HG03039 (cell line): ENCODE data around the gene CAMSAP2.
"Not testable (repeated sequence)": the region's sequence is repeated elsewhere in the genome, so short reads cannot be mapped to it uniquely, and the experiment has no call there.

Source experiments
- ATAC-seq: cut with Tn5 transposase; IDR thresholded peaks from one replicate; pipeline ENCODE4 v1.9.1; 2021; ENCODE audit warnings: mild to moderate bottlenecking, moderate library complexity; ENCODE audit not compliant: unreplicated experiment

CAMSAP2 gene

DNA sequence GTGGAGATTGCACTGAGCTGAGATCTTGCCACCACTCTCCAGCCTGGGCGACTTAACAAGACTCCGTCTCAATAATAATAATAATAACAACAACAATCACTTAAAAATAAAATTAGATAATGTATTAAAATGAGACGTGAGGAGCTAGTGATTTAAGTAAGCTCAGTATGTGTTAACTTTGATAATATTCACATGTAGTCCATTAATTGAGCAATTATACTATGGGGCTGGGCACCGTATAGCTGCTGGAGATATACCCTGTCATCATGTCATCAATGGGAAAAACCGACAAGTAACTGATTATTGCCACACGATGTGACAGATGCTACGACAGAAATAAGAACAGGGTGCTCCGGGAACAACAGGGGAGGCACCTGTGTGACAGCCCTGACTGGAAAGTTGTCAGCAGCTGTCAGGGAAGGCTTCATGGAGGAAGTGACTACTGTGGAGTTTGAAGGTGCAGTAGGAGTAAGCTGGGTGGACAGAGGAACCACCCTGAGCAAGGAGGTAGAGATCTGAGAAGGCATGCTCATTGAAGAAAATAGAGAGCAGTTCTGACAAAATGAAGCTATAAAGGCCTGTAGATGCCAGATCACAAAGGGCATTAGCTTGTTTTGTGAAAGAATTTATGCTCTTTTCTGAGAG lies 924 bp upstream of the CAMSAP2 start:
- ATAC-seq, result no peak

DNA sequence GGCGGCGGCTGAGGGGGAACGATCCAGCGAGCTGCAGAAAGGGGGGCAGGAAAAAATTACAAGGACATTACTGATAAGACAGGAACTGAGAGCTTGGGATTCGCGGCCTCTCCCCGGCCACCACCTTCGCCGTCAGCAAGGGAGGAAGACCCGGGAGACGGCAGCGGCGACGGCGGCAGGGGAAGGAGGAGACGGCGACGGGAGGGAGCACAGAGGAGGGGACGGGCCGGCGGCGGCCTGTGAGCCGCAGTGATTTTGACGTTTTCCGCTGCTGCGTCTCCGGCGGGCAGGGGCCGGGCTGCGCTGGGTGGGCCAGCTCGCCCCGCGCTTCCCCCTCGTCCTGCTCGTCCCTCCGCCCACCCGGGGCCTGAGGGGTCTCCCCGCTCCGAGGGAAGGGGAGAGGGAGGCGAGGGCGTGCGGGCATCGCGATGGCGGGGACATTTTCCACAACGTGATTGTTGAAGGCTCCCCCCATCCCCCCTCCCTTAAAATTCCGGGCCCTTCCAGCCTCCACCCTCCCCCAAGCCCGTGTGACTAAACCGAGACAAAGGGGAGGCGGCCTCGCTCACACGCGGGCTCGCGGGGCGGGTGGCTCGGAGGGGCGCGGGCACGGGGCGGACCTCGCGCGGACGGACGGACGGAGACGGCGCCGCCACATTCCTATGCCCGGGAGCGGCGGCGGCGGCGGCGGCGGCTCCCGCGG lies 407 bp downstream of the CAMSAP2 start:
- peak; percentile 45 for ATAC-seq

DNA sequence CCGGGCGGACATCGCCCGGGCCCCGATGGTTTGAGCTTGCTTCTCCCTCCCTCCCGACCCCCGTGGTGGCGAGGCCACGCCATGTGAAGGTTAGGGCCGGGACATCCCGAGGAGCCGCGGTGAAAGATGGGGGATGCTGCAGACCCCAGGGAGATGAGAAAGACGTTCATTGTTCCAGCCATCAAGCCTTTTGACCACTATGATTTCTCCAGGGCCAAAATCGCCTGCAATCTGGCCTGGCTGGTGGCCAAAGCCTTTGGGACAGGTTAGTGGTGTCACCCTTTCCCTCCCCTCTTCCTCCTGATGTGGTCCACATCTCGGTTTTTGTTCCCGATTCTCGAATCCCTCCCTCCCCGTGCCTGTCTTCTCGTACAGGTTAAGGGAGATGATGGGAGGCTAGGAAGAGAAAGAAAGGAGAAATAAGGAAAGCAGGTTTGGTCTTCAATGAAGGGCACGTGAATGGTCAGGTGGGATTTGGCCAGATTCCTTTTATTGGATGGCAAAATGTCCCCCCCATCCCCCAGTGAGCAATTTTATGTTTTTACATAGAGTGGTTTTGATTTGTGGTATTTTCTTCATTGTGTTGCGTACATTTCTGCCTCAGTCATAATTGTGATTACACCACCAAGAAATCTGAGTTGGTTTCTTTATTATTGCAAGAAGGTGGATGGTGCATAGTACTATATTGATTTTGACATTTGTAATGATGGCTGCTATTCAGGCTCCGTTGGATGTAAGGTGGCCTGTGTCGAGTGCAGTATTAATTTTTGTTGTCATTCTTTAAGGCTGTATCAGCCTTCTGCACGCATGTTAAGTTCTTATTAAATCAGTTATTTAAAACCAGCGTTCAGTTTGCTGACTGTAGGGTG lies 1.2 kb downstream of the CAMSAP2 start:
- no peak for ATAC-seq

DNA sequence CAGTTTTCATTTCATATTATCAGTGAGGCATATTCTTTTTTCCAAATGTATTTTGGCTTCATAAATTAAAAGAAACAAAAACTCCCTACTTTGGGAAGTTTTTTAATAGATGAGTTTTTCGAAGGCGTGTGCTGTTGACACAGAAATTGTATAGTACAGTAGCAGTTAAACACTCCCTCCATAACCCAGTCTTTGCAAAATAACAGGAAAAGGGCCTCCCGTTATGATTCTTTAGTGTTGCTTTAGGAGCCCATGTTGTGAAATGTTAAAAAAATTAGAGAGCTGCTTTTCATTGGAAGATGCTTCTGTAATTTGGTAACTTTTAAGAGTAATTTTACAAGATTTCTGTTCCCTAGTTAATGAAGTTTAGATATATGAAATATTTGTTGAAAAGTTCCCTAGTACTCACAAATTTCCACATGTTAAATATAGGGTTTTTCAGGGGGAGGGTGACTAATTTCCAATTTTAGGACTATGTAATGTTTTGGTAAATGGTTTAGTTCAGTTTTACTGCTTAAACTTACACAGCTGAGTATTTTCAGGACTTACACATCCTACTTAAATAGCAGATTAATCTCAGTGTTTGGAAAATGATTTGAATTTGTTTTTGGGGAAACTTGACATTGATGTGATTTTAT lies 2.0 kb downstream of the CAMSAP2 start:
- no peak for ATAC-seq

DNA sequence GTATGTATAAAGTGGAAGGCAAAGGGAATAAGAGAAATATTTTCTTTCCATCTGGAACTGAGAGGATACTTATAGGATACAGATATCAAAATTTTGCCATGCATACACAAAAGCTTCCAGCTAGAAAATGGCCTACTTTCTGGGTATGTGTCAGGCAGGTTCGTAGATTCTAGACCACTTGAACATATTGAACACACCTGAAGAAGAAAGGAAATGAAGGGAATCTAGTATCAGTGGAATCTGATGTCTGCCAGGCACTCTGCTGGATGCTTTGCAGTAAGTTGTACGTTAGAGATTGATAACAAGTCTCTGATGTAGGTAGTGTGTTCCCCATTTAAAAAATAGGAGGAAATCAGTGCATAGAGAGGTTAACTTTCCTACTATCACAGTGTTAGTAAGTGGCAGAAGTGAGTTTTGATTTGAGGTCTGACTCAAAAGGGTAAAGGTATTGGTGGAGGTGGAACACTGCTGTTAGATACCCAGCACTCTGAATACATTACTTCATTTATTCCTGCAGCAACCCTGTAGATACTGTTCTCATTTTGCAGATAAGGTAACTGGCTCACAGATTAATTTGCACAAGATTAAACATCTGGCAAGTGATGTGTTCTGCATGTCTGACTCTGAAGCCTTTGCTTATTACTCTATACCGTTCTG lies 3.0 kb downstream of the CAMSAP2 start:
- no peak for ATAC-seq

DNA sequence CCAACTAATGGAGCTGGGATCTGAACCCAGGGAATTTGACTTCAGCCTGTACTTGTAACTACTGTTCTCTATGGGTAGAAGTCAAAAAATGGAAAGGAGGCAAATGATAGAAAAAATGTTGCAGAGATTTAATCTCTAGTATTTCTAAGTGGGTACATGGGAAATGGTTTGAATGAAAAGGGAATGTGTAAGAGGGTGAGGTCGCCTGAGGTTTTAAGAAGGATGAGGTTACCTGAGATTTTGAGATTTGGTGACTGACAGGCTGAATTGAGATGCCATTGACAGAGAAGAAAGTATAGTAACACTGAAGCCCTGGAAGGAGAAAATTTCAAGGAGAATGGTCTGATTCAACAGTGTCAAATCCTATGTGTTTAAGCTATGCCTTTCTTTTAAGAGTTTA lies 5.5 kb downstream of the CAMSAP2 start:
- ATAC-seq, result no peak

DNA sequence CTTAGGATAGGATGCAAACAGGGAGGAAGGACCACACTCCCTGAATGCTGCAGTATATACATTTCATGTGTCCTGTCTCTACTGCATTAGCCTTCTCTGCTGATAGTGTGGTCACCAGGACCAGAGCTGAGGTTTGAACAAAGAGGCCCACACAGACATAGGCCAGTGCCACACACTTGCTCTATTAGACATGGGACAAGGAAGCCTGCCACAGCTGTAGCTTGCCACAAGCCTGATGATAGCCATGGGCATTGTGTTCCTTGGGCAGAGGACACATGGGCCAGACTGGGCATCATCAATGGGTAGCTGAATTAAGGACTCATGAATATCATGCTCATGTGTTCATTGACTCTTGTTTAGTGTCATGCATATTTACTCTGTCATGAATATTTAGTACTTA lies 10.4 kb downstream of the CAMSAP2 start:
- no peak for ATAC-seq

DNA sequence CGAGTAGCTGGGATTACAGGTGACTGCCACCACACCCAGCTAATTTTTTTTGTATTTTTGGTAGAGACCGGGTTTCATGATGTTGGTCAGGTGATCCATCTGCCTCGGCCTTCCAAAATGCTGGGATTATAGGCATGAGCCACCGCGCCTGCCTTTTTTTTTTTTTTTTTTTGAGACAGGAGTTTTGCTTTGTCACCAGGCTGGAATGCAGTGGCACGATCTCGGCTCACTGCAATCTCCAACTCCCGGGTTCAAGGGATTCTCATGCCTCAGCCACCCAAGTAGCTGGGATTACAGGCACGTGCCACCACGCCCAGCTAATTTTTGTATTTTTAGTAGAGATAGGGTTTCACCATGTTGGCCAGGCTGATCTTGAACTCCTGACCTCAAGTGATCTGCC lies 12.1 kb downstream of the CAMSAP2 start:
- ATAC-seq, result not testable (repeated sequence)

DNA sequence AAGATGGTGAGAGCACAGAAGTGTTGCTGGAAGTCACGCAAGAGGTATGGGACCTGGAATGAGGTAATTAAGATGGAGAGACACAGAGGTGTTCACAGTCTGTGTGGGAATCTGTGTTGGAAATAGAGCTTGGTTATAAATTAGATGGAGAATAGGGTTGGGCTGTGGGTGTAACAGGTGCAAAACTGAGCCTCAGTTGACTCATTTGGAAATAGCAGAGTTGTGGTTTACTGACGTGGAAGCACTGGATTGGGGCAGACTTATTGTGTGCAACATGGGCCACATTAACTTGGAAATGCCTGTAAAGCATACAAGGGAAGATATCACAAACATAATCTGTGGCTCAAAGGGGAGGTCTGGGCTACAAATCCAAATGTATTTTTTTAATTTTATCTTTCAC lies 13.0 kb downstream of the CAMSAP2 start:
- peak; percentile 64 for ATAC-seq

DNA sequence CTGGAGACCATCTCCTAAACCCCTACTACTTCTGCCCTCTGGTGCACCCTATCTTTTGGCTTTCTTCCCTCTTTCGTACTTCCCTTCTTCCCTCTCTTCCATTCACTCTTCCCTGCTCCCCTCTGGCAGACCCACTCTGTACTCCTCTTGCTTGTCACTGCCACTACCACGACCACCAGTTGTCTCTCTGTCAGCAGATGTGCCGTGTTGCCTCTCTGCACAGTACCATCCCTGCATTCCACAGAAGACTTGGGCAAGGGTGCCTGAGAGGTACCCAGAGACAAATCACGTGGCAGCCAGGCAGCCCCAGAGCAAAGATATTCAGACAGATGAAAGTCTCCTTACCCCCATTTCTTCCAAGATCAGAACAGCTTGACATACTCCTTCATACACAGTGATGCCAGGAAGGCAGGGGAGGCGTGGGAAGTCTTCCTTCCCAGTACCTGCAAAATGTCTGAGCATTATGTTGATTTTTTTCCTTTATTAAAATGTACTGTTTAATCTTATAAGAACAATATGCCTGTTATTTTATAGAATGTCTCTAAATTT lies 15.0 kb downstream of the CAMSAP2 start:
- no peak for ATAC-seq

DNA sequence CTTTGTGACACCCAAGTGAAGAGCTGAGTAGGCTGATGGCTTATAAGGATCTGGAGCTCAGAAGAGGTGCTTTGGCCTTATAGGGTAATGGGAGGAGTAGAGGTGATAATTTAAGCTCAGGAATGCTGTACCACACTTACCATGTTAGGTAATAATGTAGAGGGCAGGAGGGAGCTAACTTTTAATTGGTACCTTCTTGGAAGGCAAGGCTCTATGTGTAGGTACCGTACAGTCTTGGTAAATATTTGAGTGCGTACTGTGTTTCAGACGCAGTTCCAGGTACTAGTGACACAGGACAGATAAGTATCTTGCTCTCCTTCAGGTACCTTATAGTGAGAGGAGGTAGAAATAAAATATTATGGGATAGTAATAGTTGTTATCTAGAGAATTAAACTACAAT lies 16.8 kb downstream of the CAMSAP2 start:
- ATAC-seq, result no peak

DNA sequence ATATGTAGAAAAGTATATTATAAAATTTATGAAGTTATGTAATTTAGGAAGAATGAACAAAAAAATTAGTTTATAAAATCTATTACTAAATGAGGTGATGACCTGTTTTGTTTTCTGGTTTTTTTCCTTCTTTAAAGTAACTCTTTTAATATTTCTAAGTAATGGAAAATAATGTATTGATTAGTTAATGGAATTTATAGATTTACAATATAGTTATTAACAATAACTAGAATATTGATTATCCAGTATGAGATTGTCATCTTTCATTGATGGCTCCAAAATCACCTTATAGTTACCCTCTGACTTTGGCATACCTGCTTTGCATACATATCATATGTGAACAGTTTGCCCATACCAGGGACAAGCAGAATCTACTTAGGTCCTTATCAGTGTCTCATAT lies 23.4 kb downstream of the CAMSAP2 start:
- no peak for ATAC-seq

DNA sequence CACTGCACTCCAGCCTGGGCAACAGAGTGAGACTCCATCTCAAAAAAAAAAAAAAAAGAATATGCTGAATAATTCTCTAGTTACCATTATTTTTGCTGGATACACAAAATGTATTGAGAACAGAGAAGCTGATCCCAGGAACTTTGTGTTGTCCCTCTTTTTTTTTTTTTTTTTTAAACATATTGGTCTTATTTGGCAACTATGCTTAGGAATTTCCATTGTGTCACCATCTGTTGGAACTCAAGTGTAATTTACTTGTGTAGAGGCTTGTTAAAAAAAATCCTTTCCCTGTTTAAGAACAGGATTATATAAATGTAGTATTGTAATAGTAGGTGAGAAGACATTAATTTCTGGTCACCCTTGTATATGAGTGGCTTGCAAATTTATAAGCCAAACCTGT lies 28.6 kb downstream of the CAMSAP2 start:
- ATAC-seq, result no peak

DNA sequence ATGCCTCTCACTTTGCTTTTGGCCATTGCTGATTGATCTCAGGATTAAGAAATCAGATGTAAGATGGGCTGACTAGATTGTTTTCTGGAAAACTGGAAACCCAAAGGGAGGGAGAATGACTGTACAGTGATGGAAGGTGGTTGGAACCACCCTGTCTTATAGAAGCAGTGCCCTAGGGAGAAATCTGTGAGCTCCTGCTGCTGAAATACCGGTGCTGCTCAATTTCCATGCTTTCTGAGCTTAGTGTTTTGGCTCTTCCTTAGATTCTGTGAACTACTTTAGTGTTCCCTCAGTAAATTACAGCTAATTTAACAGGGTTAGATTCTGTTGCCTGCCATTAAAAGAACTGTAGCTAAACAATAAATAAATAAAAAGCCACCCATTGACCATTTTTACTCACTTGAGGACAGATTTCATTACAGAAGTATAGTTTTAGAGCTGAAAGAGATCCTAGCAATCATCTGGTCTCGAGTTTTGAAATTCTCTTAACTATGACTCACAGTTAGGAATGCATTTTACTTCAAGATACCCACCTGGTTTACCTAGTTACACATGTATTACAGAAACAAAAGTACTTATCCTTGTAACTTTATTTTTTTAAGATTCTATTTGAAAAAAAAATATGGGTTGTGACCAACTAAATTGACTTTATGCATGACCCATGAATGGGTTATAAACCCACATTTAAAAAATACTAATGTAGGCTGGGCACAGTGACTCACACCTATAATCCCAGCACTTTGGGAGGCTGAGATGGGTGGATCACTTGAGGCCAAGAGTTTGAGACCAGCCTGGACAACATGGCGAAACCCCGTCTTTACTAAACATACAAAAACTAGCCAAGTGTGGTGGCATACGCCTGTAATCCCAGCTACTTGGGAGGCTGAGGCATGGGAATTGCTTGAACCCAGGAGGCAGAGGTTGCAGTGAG lies 33.2 kb downstream of the CAMSAP2 start:
- no peak for ATAC-seq

DNA sequence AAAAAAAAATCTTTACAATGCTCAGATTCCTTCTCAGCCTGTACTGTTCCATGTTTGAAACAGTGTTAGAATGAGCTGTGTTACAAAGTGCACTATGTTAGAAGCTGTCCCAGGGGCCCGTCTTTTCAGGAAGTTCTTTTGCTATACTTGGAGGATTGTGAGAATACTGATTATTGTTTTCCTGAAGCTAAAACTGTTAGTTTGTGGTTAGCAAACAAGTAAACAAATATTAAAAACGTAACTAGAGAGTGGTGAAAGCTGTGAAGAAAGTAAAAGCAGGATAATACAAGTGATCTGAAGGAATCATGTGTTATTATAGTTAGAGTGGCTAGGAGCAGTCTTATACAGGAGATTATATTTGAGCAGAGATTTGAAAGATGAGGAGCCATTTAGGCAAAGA lies 35.6 kb downstream of the CAMSAP2 start:
- ATAC-seq, result no peak

DNA sequence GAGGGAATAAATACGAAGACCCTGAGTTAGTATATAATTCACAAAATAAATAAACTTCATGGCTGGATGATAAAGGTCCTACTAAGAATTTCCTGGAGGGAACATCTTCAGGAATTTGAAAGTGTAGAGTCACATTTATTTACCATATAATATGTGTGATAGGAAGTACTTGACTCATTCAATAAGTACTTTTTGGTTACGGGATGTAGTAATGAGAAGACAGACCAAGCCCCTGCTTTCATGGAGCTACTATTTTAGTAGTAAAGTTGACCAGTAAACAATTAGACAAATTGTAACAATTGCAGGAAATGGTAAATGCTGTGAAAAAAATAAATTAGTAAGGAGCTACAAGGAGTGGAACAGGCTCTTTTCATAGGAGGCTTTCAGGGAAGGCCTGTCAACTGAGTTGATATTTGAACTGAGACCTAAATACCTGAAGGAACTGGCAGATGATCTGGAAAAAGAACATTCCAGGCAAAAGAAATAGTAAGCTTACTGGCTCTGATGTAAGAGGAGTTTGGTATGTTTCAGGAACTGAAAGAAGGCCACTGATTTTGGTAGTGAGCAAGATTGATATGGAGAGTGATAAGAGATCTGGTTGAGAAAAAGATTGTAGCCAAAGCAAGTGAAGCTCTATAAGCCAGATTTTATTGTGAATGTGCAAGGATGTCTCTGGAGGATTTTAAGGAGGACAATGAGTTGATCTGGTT lies 36.2 kb downstream of the CAMSAP2 start:
- no peak for ATAC-seq

DNA sequence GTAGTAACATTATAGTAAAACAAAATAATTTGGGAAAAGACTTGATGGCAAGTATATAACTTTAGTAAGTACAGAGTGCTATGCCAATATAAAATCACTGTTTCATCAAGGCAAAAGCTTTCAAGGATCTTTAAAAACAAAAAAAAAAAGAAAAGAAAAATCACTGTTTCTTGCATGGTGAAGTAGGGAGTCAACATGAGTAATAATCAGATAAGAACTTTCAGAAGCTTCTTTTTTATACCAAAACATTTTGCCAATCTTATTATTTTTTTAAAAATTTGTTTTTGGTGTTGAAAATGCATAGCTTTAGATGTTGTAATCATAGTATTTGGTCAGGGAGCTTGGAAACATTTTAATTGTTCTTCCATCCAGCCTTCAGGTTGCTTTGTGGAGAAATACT lies 37.2 kb downstream of the CAMSAP2 start:
- ATAC-seq, result no peak

DNA sequence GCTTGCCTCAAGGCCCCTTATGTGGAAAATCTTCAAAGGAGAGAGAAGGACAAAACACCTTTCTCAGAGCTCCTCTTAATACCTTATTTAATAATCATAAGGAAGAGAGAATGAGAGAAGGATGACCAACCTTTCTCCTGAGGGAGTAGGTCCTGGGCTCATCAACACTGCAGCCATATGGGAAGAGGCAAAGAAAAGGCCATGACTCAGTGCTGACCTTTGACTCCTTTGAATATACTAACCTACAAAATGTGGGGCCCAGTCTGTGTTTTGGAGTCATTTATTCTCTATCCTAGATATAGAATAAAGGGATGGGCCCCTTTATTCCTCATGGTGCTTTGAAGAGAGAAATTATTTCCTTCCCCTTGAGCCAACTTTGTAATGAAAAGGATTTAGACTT lies 38.3 kb downstream of the CAMSAP2 start:
- no peak for ATAC-seq

DNA sequence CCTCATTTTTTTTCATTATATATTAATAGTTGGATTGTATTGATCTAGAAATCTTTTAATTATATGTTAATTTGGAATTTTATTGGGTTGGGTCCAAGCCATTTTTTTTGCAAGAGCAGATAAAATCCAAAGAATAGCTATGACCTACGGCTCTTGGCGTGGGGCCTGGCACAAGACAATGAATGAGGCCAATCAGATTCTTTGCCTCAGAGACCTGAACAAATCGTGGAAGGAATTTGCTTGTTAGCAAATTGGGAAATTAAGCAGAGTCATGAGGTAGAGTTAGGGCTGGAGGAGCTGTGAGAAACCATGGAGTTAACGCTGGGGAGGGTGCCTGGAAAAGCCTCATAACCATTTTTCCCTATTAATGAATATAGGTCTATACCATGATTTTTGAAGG lies 40.1 kb downstream of the CAMSAP2 start:
- ATAC-seq, result no peak
